AG10803 (cell line): ENCODE measurements around the gene MYL6.
"Not testable (repeated sequence)": the region's sequence is repeated elsewhere in the genome, so short reads cannot be mapped to it uniquely, and the experiment has no call there.

Experiments
- DNase-seq: peaks from one replicate; pipeline ENCODE4 v3.0.0; 2010; ENCODE audit warnings: low read depth
- H3K4me3 ChIP-seq: 2 replicates; pipeline ENCODE4 v1.5.1; 2011; ENCODE audit warnings: mild to moderate bottlenecking, low read length, control low read depth
- TF ChIP-seq, protein P1 (sequence below): conservative IDR thresholded peaks from 2 replicates; pipeline ENCODE4 v1.5.1; 2011; ENCODE audit warnings: mild to moderate bottlenecking, low read length, control low read depth, inconsistent platforms

MYL6 gene

DNA sequence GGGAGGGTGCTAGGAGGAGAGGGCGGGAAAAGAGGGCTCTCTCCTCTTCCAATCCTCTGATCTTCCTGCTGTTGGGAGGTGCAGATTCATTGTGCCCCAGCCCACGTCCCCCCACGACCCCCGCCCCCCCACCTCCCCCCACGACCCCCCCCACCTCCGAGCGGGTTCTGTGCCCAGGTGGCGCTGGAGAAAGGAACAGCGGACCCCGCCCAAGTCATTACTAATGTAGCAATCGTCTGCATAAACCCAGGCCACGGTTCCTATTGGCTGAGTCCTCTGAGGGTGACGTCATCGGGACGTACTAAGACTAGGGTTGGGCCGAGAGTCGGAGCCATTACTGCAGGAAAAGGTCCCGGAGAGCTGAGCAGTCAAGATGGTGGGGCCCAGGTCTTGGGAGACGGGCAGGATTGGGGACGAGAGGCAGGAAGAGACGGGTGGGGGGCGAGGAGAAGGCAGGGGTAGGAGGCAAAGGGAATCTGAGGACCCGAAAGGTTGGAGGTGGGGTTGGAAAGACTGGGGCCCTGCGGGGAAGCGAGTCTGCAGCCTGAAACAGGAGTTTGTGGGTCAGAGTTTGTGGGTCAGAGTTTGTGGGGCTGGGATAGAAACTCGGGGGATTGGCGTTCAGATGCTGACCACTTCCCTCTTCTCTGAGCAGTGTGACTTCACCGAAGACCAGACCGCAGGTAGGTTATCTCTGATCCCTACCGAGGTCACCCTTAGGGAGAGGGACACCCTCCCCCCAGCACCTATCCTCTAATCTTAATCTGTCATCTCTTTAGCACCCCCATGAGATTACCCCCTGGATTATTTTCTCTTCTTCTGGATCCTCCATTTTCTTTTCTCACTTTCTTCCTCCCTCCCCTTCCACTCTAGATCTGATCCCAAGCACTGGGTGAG is at the start of gene MYL6:
MYL6 (plus strand) TSS at position 331 of the 897 bp plus-strand sequence; CDS start at position 374, 43 bp downstream.
- TF ChIP-seq, protein P1, sequence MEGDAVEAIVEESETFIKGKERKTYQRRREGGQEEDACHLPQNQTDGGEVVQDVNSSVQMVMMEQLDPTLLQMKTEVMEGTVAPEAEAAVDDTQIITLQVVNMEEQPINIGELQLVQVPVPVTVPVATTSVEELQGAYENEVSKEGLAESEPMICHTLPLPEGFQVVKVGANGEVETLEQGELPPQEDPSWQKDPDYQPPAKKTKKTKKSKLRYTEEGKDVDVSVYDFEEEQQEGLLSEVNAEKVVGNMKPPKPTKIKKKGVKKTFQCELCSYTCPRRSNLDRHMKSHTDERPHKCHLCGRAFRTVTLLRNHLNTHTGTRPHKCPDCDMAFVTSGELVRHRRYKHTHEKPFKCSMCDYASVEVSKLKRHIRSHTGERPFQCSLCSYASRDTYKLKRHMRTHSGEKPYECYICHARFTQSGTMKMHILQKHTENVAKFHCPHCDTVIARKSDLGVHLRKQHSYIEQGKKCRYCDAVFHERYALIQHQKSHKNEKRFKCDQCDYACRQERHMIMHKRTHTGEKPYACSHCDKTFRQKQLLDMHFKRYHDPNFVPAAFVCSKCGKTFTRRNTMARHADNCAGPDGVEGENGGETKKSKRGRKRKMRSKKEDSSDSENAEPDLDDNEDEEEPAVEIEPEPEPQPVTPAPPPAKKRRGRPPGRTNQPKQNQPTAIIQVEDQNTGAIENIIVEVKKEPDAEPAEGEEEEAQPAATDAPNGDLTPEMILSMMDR: no peak
- peak; percentile 98 for DNase-seq
- H3K4me3 ChIP-seq: peak within 1 kb of the TSS; percentile 100

DNA sequence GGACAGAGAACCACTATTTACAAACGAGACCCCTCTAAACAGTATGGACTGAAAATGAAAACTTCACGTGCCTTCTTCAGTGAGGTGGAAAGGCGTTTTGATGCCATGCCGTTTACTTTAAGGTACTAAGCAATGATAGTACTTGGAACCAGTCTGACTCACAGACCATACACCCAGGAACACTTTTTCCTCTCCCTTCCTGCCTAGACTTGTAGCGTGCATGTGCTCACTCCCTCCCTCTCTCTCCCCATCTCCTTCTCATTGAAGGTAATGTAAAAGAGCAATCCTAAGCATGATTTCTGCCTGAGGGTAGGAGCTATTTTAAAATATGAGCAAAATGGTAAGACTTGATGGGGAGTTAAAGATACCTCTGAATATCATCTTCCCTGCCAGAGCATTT is 47.6 kb upstream of the MYL6 start:
- DNase-seq: no peak
- H3K4me3 ChIP-seq: no peak overlapping the region
- TF ChIP-seq, protein P1: no peak

DNA sequence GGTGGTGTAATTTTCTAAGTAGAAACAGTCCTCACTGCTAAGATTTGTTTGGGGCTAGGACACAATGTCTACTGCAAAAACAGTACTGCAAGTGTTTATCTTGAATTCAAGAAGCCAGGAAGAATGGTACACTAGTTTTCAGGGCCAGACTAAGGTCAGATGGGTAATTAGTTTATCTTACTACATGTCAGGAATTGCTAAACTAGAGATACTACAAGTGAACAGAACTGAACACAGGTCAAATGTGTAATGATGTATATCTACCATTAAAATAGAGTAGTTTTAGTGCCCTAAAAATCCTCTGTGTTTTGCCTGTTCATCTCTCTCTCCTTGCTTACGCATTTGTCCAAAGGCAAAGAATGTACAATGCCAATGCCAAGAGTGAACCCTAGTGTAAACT is 44.1 kb upstream of the MYL6 start:
- TF ChIP-seq, protein P1: no peak
- no peak for DNase-seq
- H3K4me3 ChIP-seq: no peak overlapping the region

DNA sequence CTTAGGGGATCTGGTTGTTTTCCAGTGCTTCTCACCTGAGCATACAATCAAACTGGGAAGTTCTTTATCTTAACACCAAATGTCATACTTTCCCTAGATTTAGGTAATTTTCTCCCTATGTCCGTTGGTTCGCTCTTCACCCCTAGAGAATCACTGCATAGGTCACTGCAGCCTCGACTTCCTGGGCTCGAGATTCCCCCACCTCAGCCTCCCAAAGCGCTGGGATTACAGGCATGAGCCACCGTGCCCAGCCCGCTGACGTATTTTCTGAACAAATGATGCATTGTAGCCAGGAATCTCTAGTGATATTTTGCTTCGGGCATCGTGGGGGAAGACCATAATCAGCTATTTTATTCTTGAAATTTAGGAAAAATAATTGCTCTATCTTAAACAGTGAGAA is 42.8 kb upstream of the MYL6 start:
- peak; percentile 17 for DNase-seq
- H3K4me3 ChIP-seq: peak overlapping the region; percentile 88
- TF ChIP-seq, protein P1: no peak

DNA sequence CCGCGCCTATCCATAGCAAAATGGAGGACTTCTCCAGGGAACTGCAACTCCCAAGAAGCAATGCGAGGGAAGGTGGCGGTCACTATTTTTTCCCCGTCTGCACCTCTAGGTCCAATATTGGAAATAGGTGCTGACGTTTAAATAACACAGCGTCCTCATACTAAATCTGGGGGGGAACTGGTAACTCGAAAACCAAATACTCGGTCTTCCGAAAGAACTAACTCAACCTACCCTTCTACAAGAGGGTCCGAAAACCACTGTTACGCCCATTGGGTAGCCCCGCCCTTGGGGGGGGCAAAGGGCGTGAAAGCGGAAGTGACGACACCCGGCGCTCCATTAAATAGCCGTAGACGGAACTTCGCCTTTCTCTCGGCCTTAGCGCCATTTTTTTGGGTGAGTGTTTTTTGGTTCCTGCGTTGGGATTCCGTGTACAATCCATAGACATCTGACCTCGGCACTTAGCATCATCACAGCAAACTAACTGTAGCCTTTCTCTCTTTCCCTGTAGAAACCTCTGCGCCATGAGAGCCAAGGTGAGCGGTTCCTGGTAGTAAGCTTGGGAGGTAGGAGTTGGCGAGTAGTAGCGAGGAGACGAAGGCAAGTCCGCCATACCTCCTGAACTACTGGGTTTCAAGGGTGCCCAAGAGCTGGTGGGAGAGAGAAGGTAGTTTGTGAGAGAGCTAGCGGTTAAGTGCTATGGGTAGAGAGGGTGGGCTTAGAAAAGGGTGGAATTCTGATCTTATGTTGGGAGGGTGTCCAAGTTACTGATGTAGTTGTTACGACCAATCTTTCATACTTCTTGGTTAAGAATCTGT is 41.7 kb upstream of the MYL6 start, which contains the start of gene RPL41:
RPL41 (plus strand) TSS at position 367 of the 815 bp plus-strand sequence.
- peak within 1 kb of the TSS; percentile 88 for H3K4me3 ChIP-seq
- TF ChIP-seq, protein P1: no peak
- DNase-seq: peak; percentile 89

DNA sequence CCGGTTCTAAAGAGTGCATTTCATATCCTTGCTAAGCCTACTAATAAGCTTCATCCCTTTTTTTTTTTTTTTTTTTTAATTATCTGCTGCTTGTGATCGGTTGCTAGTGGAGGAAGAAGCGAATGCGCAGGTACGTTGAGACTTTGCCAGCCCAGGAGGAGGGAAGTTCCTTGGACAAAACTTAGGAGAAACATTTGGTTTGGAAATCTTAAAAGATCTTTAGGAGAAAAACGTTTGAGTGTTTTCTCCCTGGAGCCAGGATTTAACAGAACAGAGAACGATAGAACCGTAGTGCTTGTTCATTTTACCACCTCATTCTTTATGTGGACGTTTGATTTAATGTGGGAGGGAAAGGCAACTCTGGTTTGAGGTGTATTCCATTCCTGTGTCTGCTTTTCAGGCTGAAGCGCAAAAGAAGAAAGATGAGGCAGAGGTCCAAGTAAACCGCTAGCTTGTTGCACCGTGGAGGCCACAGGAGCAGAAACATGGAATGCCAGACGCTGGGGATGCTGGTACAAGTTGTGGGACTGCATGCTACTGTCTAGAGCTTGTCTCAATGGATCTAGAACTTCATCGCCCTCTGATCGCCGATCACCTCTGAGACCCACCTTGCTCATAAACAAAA is 41.0 kb upstream of the MYL6 start:
- peak overlapping the region; percentile 88 for H3K4me3 ChIP-seq
- DNase-seq: not testable (repeated sequence)
